HCT116 (cell line): ENCODE results near the gene FOXJ1. TPM values are rescaled to one million over a fixed set of nuclear protein-coding genes. Genes with fewer than 3 reads are reported as not detected.

Source experiments
- ATAC-seq: fragments of 200-7000 bp; cut with Tn5 transposase; 2 replicates; pipeline ENCODE4 v1.9.1; 2020; ENCODE audit warnings: mild to moderate bottlenecking, moderate library complexity
- BruUV-seq: library from RNA; stranded (reverse); fragments of 400-500 nt; replicated peaks from 2 replicates; lab custom pipeline; 2021; lab: Mats Ljungman, UMichigan
- CTCF ChIA-PET: fragments of 300-600 bp; sonication (Branson Sonifier 250); formaldehyde crosslinking; loops from one replicate; lab custom pipeline; 2021; ENCODE audit warnings: antibody characterized with exemption; lab: Charles Lee
- POLR2A ChIA-PET: fragments of 300-600, 350-600 bp; sonication (Branson Sonifier 250); formaldehyde crosslinking; loops from one replicate; lab custom pipeline; 2021; ENCODE audit warnings: antibody characterized with exemption; lab: Charles Lee
- RAD21 ChIA-PET, 2 experiments: fragments of 300-600 bp; sonication (Branson Sonifier 250); formaldehyde crosslinking; loops; one replicate each; lab custom pipeline; 2023; ENCODE audit warnings: low total read pairs in 2 of 2; ENCODE audit not compliant: uncharacterized antibody in 2 of 2, unreplicated experiment in 2 of 2, low non-redundant PET in 1 of 2; lab: Charles Lee
- DNase-seq: peaks from one replicate; pipeline ENCODE4 v3.0.0-alpha.2; 2010; ENCODE audit warnings: low read depth, low spot score
- H2AFZ ChIP-seq: fragments of 200-600 bp; shearing (Covaris generic), sonication (generic); 2 replicates; pipeline ENCODE4 v1.6.1; 2017; ENCODE audit warnings: low read depth, mixed run types, mixed read lengths, antibody characterized with exemption, low read length; ENCODE audit not compliant: poor library complexity, severe bottlenecking
- H3K27ac ChIP-seq: 2 replicates; pipeline ENCODE4 v1.5.1; 2012; ENCODE audit warnings: low read depth, low read length
- H3K27me3 ChIP-seq: fragments of 200-600 bp; sonication (generic); 2 replicates; pipeline ENCODE4 v1.6.1; 2016; ENCODE audit warnings: mixed run types, low read length, mixed read lengths; ENCODE audit not compliant: insufficient read depth
- H3K36me3 ChIP-seq, 2 experiments: fragments of 200-500 bp in 1 of 2; fragments of 200-600 bp in 1 of 2; sonication (Bioruptor generic) in 1 of 2; sonication (generic) in 1 of 2; 2 replicates each; pipeline versions ENCODE4 v1.5.1 to v1.6.1; 2014 to 2016; ENCODE audit warnings: low read length in 2 of 2, inconsistent platforms in 1 of 2, mixed read lengths in 1 of 2, mixed run types in 1 of 2; ENCODE audit not compliant: insufficient read depth in 2 of 2, control insufficient read depth in 1 of 2
- H3K4me1 ChIP-seq, 2 experiments: fragments of 200-600 bp in 1 of 2; sonication (generic) in 1 of 2; 2 replicates each; pipeline versions ENCODE4 v1.5.1 to v1.6.1; 2012 to 2017; ENCODE audit warnings: low read length in 2 of 2, inconsistent platforms in 1 of 2, mild to moderate bottlenecking in 1 of 2, mixed read lengths in 1 of 2, mixed run types in 1 of 2, moderate library complexity in 1 of 2; ENCODE audit not compliant: insufficient read depth in 2 of 2, control insufficient read depth in 1 of 2
- H3K4me2 ChIP-seq: fragments of 200-600 bp; sonication (generic); 2 replicates; pipeline ENCODE4 v1.6.1; 2017; ENCODE audit warnings: mixed run types, low read length, mixed read lengths
- H3K4me3 ChIP-seq, 2 experiments: fragments of 200-600 bp in 1 of 2; sonication (generic) in 1 of 2; replicated peaks in 1 of 2; 2 replicates each; pipeline ENCODE4 v1.5.1; 2011 to 2016; ENCODE audit warnings: low read length in 2 of 2, control low read depth in 1 of 2, low read depth in 1 of 2, mild to moderate bottlenecking in 1 of 2, mixed read lengths in 1 of 2, mixed run types in 1 of 2
- H3K79me2 ChIP-seq: fragments of 200-600 bp; sonication (generic); 2 replicates; pipeline ENCODE4 v1.6.1; 2017; ENCODE audit warnings: mild to moderate bottlenecking, mixed run types, low read length, moderate library complexity, mixed read lengths; ENCODE audit not compliant: insufficient read depth
- H3K9ac ChIP-seq: fragments of 200-600 bp; sonication (generic); 2 replicates; pipeline ENCODE4 v1.6.1; 2016; ENCODE audit warnings: low read length, mixed read lengths
- H3K9me2 ChIP-seq: fragments of 200-600 bp; sonication (generic), shearing (Covaris generic); 2 replicates; pipeline ENCODE4 v1.6.1; 2017; ENCODE audit warnings: mixed run types, mild to moderate bottlenecking, moderate library complexity; ENCODE audit not compliant: insufficient read depth
- H3K9me3 ChIP-seq, 2 experiments: fragments of 200-500 bp in 1 of 2; fragments of 200-600 bp in 1 of 2; sonication (Bioruptor generic) in 1 of 2; sonication (generic) in 1 of 2; 2 replicates each; pipeline ENCODE4 v1.6.1; 2014 to 2017; ENCODE audit warnings: low read length in 2 of 2, mixed read lengths in 2 of 2, inconsistent platforms in 1 of 2, low read depth in 1 of 2, mild to moderate bottlenecking in 1 of 2, mixed run types in 1 of 2, moderate library complexity in 1 of 2; ENCODE audit not compliant: control insufficient read depth in 1 of 2, insufficient read depth in 1 of 2
- H4K20me1 ChIP-seq: fragments of 200-600 bp; sonication (generic), shearing (Covaris generic); 2 replicates; pipeline ENCODE4 v1.6.1; 2017; ENCODE audit warnings: mixed run types, mild to moderate bottlenecking, moderate library complexity; ENCODE audit not compliant: insufficient read depth
- ATF3 ChIP-seq: IDR thresholded peaks from 2 replicates; pipeline ENCODE4 v1.6.1; 2012
- CEBPB ChIP-seq: IDR thresholded peaks from 2 replicates; pipeline ENCODE4 v1.6.1; 2012; ENCODE audit warnings: low read depth
- EGR1 ChIP-seq: IDR thresholded peaks from 2 replicates; pipeline ENCODE4 v1.6.1; 2012; ENCODE audit warnings: low read depth
- ELF1 ChIP-seq: IDR thresholded peaks from 2 replicates; pipeline ENCODE4 v1.6.1; 2012; ENCODE audit warnings: low read depth, borderline replicate concordance
- EZH2 ChIP-seq: fragments of 200-600 bp; sonication (generic); IDR thresholded peaks from 2 replicates; pipeline ENCODE4 v1.6.1; 2017; ENCODE audit warnings: antibody characterized with exemption, mixed run types
- FOSL1 ChIP-seq: IDR thresholded peaks from 2 replicates; pipeline ENCODE4 v1.6.1; 2012; ENCODE audit warnings: low read depth
- MAX ChIP-seq: IDR thresholded peaks from 2 replicates; pipeline ENCODE4 v1.6.1; 2012
- POLR2AphosphoS5 ChIP-seq: IDR thresholded peaks from 2 replicates; pipeline ENCODE4 v1.6.1; 2011; ENCODE audit warnings: mild to moderate bottlenecking, low read depth, low read length, moderate library complexity
- REST ChIP-seq: IDR thresholded peaks from 2 replicates; pipeline ENCODE4 v1.6.1; 2012; ENCODE audit warnings: low read depth
- SIN3A ChIP-seq: IDR thresholded peaks from 2 replicates; pipeline ENCODE4 v1.6.1; 2012; ENCODE audit warnings: low read depth
- SP1 ChIP-seq: IDR thresholded peaks from 2 replicates; pipeline ENCODE4 v1.6.1; 2012; ENCODE audit warnings: low read depth
- SRF ChIP-seq: IDR thresholded peaks from 2 replicates; pipeline ENCODE4 v1.6.1; 2012; ENCODE audit warnings: low read depth
- TCF7L2 ChIP-seq: IDR thresholded peaks from 2 replicates; pipeline ENCODE4 v1.7.0; 2011; ENCODE audit warnings: borderline replicate concordance, inconsistent platforms; ENCODE audit not compliant: insufficient read depth, insufficient read length; ENCODE audit errors: extremely low read depth
- YY1 ChIP-seq: IDR thresholded peaks from 2 replicates; pipeline ENCODE4 v1.6.1; 2011; ENCODE audit warnings: low read length, low read depth, moderate library complexity, mild to moderate bottlenecking; ENCODE audit not compliant: insufficient replicate concordance; ENCODE audit errors: extremely low read depth
- ZFX ChIP-seq: fragments of 450-650 bp; IDR thresholded peaks from 2 replicates; pipeline ENCODE4 v1.6.1; 2017
- ZNF274 ChIP-seq: fragments of 200-500 bp; sonication (Bioruptor generic); IDR thresholded peaks from 2 replicates; pipeline ENCODE4 v1.6.1; 2014; ENCODE audit warnings: mild to moderate bottlenecking, low read depth, low read length, inconsistent platforms
- intact Hi-C: fragments of 100-400 bp; cut with micrococcal nuclease; formaldehyde crosslinking; loops from 2 replicates; pipeline ENCODE4 v1.10.0; 2022
- total RNA-seq: library from RNA; stranded (reverse); gene quantifications from one replicate; pipeline ENCODE4 v1.2.1, GENCODE V29; 2021; ENCODE audit not compliant: unreplicated experiment

The FOXJ1 gene
- total RNA-seq, 1 experiment from 2014 or later: 0.61 TPM

GRCh38 chr17:76173474-76173873, 32.4 kb upstream of the FOXJ1 start:
- Histone ChIP-seq H3K9ac (no peak overlapping the region), H3K4me1 (no peaks in the 10 kb centered on the region), H3K4me3 (no peak overlapping the region), H2AFZ (no peak overlapping the region), H4K20me1 (no peaks in the 10 kb centered on the region), H3K79me2 (no peaks in the 10 kb centered on the region), H3K27ac (no peak overlapping the region), H3K9me3 (no peaks in the 10 kb centered on the region), H3K9me2 (no peaks in the 10 kb centered on the region), H3K4me2 (no peak overlapping the region), H3K27me3 (no peaks in the 10 kb centered on the region), H3K36me3 (no peaks in the 10 kb centered on the region)
- RAD21 ChIA-PET: interaction anchor here in 1 of 2 experiments (0.6 kb wide), 1 partner anchor 9 kb away, joined by 3 read pairs; no protein-coding TSS in a partner anchor
- BruUV-seq: no TSS peak
- ATAC-seq: no peak
- intact Hi-C loops: no loop called here
- CTCF ChIA-PET: interaction anchor here (1.6 kb wide), 1 partner anchor 8 kb away, joined by 7 read pairs; no protein-coding TSS in a partner anchor
- POLR2A ChIA-PET: interaction anchor here (1.7 kb wide), 1 partner anchor 9 kb away, joined by 3 read pairs; no protein-coding TSS in a partner anchor
- TF ChIP-seq ELF1: no peak
- TF ChIP-seq POLR2AphosphoS5: no peak
- DNase-seq: no peak

GRCh38 chr17:76171706-76172105, 30.7 kb upstream of the FOXJ1 start:
- H3K27ac ChIP-seq: no peak overlapping the region
- H4K20me1 ChIP-seq: no peaks in the 10 kb centered on the region
- DNase-seq (no peak), ATAC-seq (no peak)
- H3K27me3 ChIP-seq: no peaks in the 10 kb centered on the region
- no peaks in the 10 kb centered on the region for H3K9me3 ChIP-seq
- CTCF ChIA-PET: interaction anchor here (1.3 kb wide), 1 partner anchor 10 kb away, joined by 7 read pairs; no protein-coding TSS in a partner anchor
- H3K9ac ChIP-seq: no peak overlapping the region
- no peak overlapping the region for H3K4me3 ChIP-seq
- no peak overlapping the region for H3K4me2 ChIP-seq
- POLR2A ChIA-PET: no interaction called here
- H3K4me1 ChIP-seq: no peaks in the 10 kb centered on the region
- H3K9me2 ChIP-seq: no peaks in the 10 kb centered on the region
- BruUV-seq: no TSS peak
- H3K79me2 ChIP-seq: no peaks in the 10 kb centered on the region
- RAD21 ChIA-PET: interaction anchor here in 1 of 2 experiments (0.6 kb wide), 1 partner anchor 51 kb away, joined by 5 read pairs; no protein-coding TSS in a partner anchor
- H3K36me3 ChIP-seq: no peaks in the 10 kb centered on the region
- intact Hi-C loops: no loop called here
- no peak overlapping the region for H2AFZ ChIP-seq
- no peak for TF ChIP-seq SP1
- TF ChIP-seq ZFX: no peak
- TF ChIP-seq EZH2: no peak
- TF ChIP-seq EGR1: no peak
- TF ChIP-seq YY1: no peak
- TF ChIP-seq MAX: no peak
- no peak for TF ChIP-seq TCF7L2
- TF ChIP-seq FOSL1: no peak
- no peak for TF ChIP-seq ATF3
- TF ChIP-seq ELF1: no peak
- TF ChIP-seq SRF: no peak
- no peak for TF ChIP-seq POLR2AphosphoS5
- TF ChIP-seq REST: no peak
- TF ChIP-seq ZNF274: no peak
- TF ChIP-seq CEBPB: no peak
- no peak for TF ChIP-seq SIN3A
